HG03469 (cell line): ENCODE measurements around the gene TSPAN6.
A peak's percentile ranks its signal among the peaks of the same experiment; 100 is the strongest.

ENCODE experiments used
- ATAC-seq: cut with Tn5 transposase; IDR thresholded peaks from one replicate; pipeline ENCODE4 v1.9.1; 2021; ENCODE audit warnings: mild to moderate bottlenecking, moderate library complexity, moderate number of reproducible peaks; ENCODE audit not compliant: unreplicated experiment

Gene TSPAN6

GRCh38 chrX:100636321-100636991, at the start of gene TSPAN6:
TSPAN6 (minus strand) TSS chrX:100636806; CDS start chrX:100636694, 112 bp downstream.
- ATAC-seq = peak; percentile 99

GRCh38 chrX:100685997-100686305, 49.3 kb upstream of the TSPAN6 start:
- ATAC-seq = no peak

- peak; percentile 34 for ATAC-seq
These were observed 48.8 kb upstream of the TSPAN6 start for GRCh38 chrX:100685284-100685996.

GRCh38 chrX:100682939-100683338, 46.3 kb upstream of the TSPAN6 start:
- ATAC-seq = no peak

- ATAC-seq = no peak
These were observed 45.0 kb upstream of the TSPAN6 start for GRCh38 chrX:100681599-100681998.

GRCh38 chrX:100680756-100681155, 44.1 kb upstream of the TSPAN6 start:
- no peak for ATAC-seq

- ATAC-seq = no peak
These were observed 41.1 kb upstream of the TSPAN6 start for GRCh38 chrX:100677611-100678181.

- peak; percentile 62 for ATAC-seq
These were observed 38.1 kb upstream of the TSPAN6 start for GRCh38 chrX:100674705-100675104.

GRCh38 chrX:100673397-100673953, 36.9 kb upstream of the TSPAN6 start:
- no peak for ATAC-seq

- no peak for ATAC-seq
These were observed 36.4 kb upstream of the TSPAN6 start for GRCh38 chrX:100672966-100673365.

- ATAC-seq = no peak
These were observed 27.0 kb upstream of the TSPAN6 start for GRCh38 chrX:100663642-100664041.

- ATAC-seq = no peak
These were observed 26.2 kb upstream of the TSPAN6 start for GRCh38 chrX:100662796-100663195.

- no peak for ATAC-seq
These were observed 25.6 kb upstream of the TSPAN6 start for GRCh38 chrX:100662170-100662569.

GRCh38 chrX:100659431-100660137, 23.0 kb upstream of the TSPAN6 start:
- no peak for ATAC-seq

- ATAC-seq = no peak
These were observed 22.4 kb upstream of the TSPAN6 start for GRCh38 chrX:100658941-100659381.

GRCh38 chrX:100654261-100654660, 17.7 kb upstream of the TSPAN6 start:
- no peak for ATAC-seq

GRCh38 chrX:100652266-100652665, 15.7 kb upstream of the TSPAN6 start:
- ATAC-seq = no peak

GRCh38 chrX:100650841-100651240, 14.2 kb upstream of the TSPAN6 start:
- ATAC-seq = no peak

GRCh38 chrX:100649550-100650356, 13.1 kb upstream of the TSPAN6 start:
- no peak for ATAC-seq
